GM23248 (cell line): Measurements from ENCODE around the gene PTCH2. TPM values are rescaled to one million over a fixed set of nuclear protein-coding genes. Genes with fewer than 3 reads are reported as not detected.

Experiments
- DNase-seq: peaks from one replicate; pipeline ENCODE4 v3.0.0-alpha.2; 2015
- H2AFZ ChIP-seq: fragments of 200-600 bp; sonication (generic); 2 replicates; pipeline ENCODE4 v1.6.1; 2016; ENCODE audit warnings: antibody characterized with exemption
- H3F3A ChIP-seq: fragments of 200-600 bp; sonication (generic); 2 replicates; pipeline ENCODE4 v1.6.1; 2016; ENCODE audit warnings: mild to moderate bottlenecking, antibody characterized with exemption, mixed run types; ENCODE audit not compliant: insufficient read depth
- H3K27ac ChIP-seq: fragments of 200-600 bp; sonication (generic); 2 replicates; pipeline ENCODE4 v1.5.1; 2016; ENCODE audit warnings: mild to moderate bottlenecking
- H3K27me3 ChIP-seq: fragments of 200-600 bp; sonication (generic); replicated peaks from 2 replicates; pipeline ENCODE4 v1.6.1; 2016; ENCODE audit warnings: mild to moderate bottlenecking; ENCODE audit not compliant: insufficient read depth
- H3K36me3 ChIP-seq: fragments of 200-600 bp; sonication (generic); 2 replicates; pipeline ENCODE4 v1.6.1; 2016; ENCODE audit warnings: low read depth, mild to moderate bottlenecking
- H3K4me1 ChIP-seq: fragments of 200-600 bp; sonication (generic); 2 replicates; pipeline ENCODE4 v1.6.1; 2016; ENCODE audit warnings: mild to moderate bottlenecking; ENCODE audit not compliant: insufficient read depth
- H3K4me2 ChIP-seq: fragments of 200-600 bp; sonication (generic); one replicate; pipeline ENCODE4 v1.6.1; 2016; ENCODE audit warnings: mild to moderate bottlenecking; ENCODE audit not compliant: unreplicated experiment
- H3K4me3 ChIP-seq: fragments of 200-600 bp; sonication (generic); 2 replicates; pipeline ENCODE4 v1.5.1; 2016; ENCODE audit warnings: mild to moderate bottlenecking
- H3K79me2 ChIP-seq: fragments of 200-600 bp; sonication (generic); 2 replicates; pipeline ENCODE4 v1.6.1; 2016; ENCODE audit warnings: mild to moderate bottlenecking; ENCODE audit not compliant: insufficient read depth
- H3K9ac ChIP-seq: fragments of 200-600 bp; sonication (generic); 2 replicates; pipeline ENCODE4 v1.6.1; 2016; ENCODE audit warnings: mild to moderate bottlenecking
- H3K9me2 ChIP-seq: fragments of 200-600 bp; sonication (generic); 2 replicates; pipeline ENCODE4 v1.6.1; 2016; ENCODE audit warnings: mixed run types, mild to moderate bottlenecking, moderate library complexity; ENCODE audit not compliant: insufficient read depth
- H3K9me3 ChIP-seq: fragments of 200-600 bp; sonication (generic); one replicate; pipeline ENCODE4 v1.6.1; 2017; ENCODE audit warnings: low read depth
- H4K20me1 ChIP-seq: fragments of 200-600 bp; sonication (generic); 2 replicates; pipeline ENCODE4 v1.6.0; 2016; ENCODE audit not compliant: insufficient read depth
- EZH2 ChIP-seq: fragments of 200-600 bp; sonication (generic); IDR thresholded peaks from 2 replicates; pipeline ENCODE4 v1.6.1; 2018; ENCODE audit warnings: antibody characterized with exemption, mild to moderate bottlenecking; ENCODE audit not compliant: insufficient read depth, poor library complexity, severe bottlenecking
- EZH2phosphoT487 ChIP-seq: fragments of 200-600 bp; sonication (generic); IDR thresholded peaks from 2 replicates; pipeline ENCODE4 v1.6.1; 2018; ENCODE audit warnings: antibody characterized with exemption, moderate library complexity, mild to moderate bottlenecking, low read depth; ENCODE audit not compliant: insufficient read depth
- WGBS, 2 experiments: methylation state at CpG; one replicate each; pipeline ENCODE4 v1.1.6; 2015 to 2017; ENCODE audit warnings: low lambda C conversion rate in 2 of 2, low coverage in 1 of 2; ENCODE audit errors: missing lambda C conversion rate in 2 of 2; 5-methylcytosine and 5-hydroxymethylcytosine counted together
- in situ Hi-C: fragments of 300-500 bp; cut with MboI; formaldehyde crosslinking; loops from 2 replicates; pipeline ENCODE4 v1.15.0; 2020
- polyA plus RNA-seq: library from polyadenylated mRNA; unstranded; fragments of >200 nt; fragmentation: Nextera tagmentation; extraction: Ambion mirVana; gene quantifications from 2 replicates; pipeline ENCODE4 v1.2.1, GENCODE V29; 2016
- total RNA-seq: library from RNA; depleted of rRNA; stranded (reverse); fragments of >200 nt; shearing (Covaris generic); gene quantifications from 2 replicates; pipeline ENCODE4 v1.2.3, GENCODE V29; 2014

The PTCH2 gene
- total and polyA plus RNA-seq, 2 experiments from 2014 or later = 0.05 to 0.11 TPM

- TF ChIP-seq EZH2phosphoT487 (no peak), EZH2 (no peak)
- in situ Hi-C loops = loop anchor here (10.0 to 25.0 kb wide), 2 partner anchors 170 to 478 kb away; no protein-coding TSS in a partner anchor
- 81% methylated on average over 7 of the region's 7 CpGs for WGBS, 2 experiments
These were observed 8.7 kb downstream of the PTCH2 start for GRCh38 chr1:44834328-44834727.

GRCh38 chr1:44832056-44832705 is 10.9 kb downstream of the PTCH2 start:
- in situ Hi-C loops = loop anchor here (10.0 to 25.0 kb wide), 2 partner anchors 173 to 480 kb away; no protein-coding TSS in a partner anchor
- H3K4me1 ChIP-seq = no peaks in the 10 kb centered on the region
- WGBS, 2 experiments = 78 to 79% methylated on average over 13 of the region's 13 CpGs
- no peaks in the 10 kb centered on the region for H3K9me3 ChIP-seq
- no peaks in the 10 kb centered on the region for H3K36me3 ChIP-seq
- H3K4me2 ChIP-seq = no peak overlapping the region
- H3K79me2 ChIP-seq = no peaks in the 10 kb centered on the region
- H3K27me3 ChIP-seq = no peaks in the 10 kb centered on the region
- no peaks in the 10 kb centered on the region for H3K9me2 ChIP-seq
- DNase-seq = no peak
- H3K4me3 ChIP-seq = no peak overlapping the region
- H3K9ac ChIP-seq = no peak overlapping the region
- no peak overlapping the region for H2AFZ ChIP-seq
- H4K20me1 ChIP-seq = no peaks in the 10 kb centered on the region
- no peaks in the 10 kb centered on the region for H3F3A ChIP-seq
- no peak overlapping the region for H3K27ac ChIP-seq
- TF ChIP-seq EZH2 (no peak), EZH2phosphoT487 (no peak)

More at GRCh38 chr1:44834328-44834727, 8.7 kb downstream of the PTCH2 start:
- H3K4me2 ChIP-seq = no peak overlapping the region
- H3K4me3 ChIP-seq = no peak overlapping the region
- H4K20me1 ChIP-seq = no peaks in the 10 kb centered on the region
- no peaks in the 10 kb centered on the region for H3F3A ChIP-seq
- H3K9me3 ChIP-seq = no peaks in the 10 kb centered on the region
- DNase-seq = no peak
- no peaks in the 10 kb centered on the region for H3K4me1 ChIP-seq
- no peaks in the 10 kb centered on the region for H3K27me3 ChIP-seq
- no peaks in the 10 kb centered on the region for H3K9me2 ChIP-seq
- H3K79me2 ChIP-seq = no peaks in the 10 kb centered on the region
- no peak overlapping the region for H3K27ac ChIP-seq
- no peak overlapping the region for H2AFZ ChIP-seq
- no peaks in the 10 kb centered on the region for H3K36me3 ChIP-seq
- H3K9ac ChIP-seq = no peak overlapping the region

GRCh38 chr1:44831516-44831915 is 11.5 kb downstream of the PTCH2 start:
- H3K9me3 ChIP-seq = no peaks in the 10 kb centered on the region
- no peaks in the 10 kb centered on the region for H3K79me2 ChIP-seq
- no peaks in the 10 kb centered on the region for H3K4me1 ChIP-seq
- H3K36me3 ChIP-seq = no peaks in the 10 kb centered on the region
- DNase-seq = no peak
- H3K4me3 ChIP-seq = no peak overlapping the region
- no peaks in the 10 kb centered on the region for H3K27me3 ChIP-seq
- no peaks in the 10 kb centered on the region for H4K20me1 ChIP-seq
- no peaks in the 10 kb centered on the region for H3F3A ChIP-seq
- TF ChIP-seq EZH2 (no peak), EZH2phosphoT487 (no peak)
- no peak overlapping the region for H2AFZ ChIP-seq
- no peaks in the 10 kb centered on the region for H3K9me2 ChIP-seq
- in situ Hi-C loops = loop anchor here (10.0 to 25.0 kb wide), 2 partner anchors 173 to 481 kb away; no protein-coding TSS in a partner anchor
- H3K4me2 ChIP-seq = no peak overlapping the region
- WGBS, 2 experiments = 53 to 56% methylated on average over 9 of the region's 9 CpGs
- no peak overlapping the region for H3K27ac ChIP-seq
- H3K9ac ChIP-seq = no peak overlapping the region

DNA sequence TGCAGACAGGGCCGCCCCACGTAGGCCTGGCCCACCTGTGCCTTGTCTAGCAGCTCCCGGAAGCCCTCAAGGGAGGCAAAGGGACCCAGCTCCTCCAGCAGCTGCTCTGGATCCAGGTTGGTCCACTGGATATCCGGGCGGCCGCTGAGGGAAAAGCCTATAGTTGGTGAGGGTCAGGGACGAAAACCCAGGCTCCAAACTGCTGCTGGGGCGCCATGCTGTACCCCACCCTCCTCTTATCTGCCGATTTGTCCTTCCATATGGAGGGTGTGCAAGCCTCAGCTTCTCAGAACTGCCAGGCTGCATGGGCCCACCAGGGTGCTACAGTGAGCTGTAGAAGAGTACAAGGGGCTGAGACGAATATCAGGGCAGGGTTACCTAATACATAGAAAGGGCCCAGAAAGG is 12.2 kb downstream of the PTCH2 start:
- no peaks in the 10 kb centered on the region for H3K9me2 ChIP-seq
- H3K4me1 ChIP-seq = no peaks in the 10 kb centered on the region
- in situ Hi-C loops = loop anchor here (10.0 to 25.0 kb wide), 2 partner anchors 174 to 481 kb away; no protein-coding TSS in a partner anchor
- H4K20me1 ChIP-seq = no peaks in the 10 kb centered on the region
- DNase-seq = no peak
- H2AFZ ChIP-seq = no peak overlapping the region
- no peak overlapping the region for H3K4me3 ChIP-seq
- H3K4me2 ChIP-seq = no peak overlapping the region
- no peaks in the 10 kb centered on the region for H3K79me2 ChIP-seq
- no peaks in the 10 kb centered on the region for H3F3A ChIP-seq
- no peak for TF ChIP-seq EZH2
- no peak for TF ChIP-seq EZH2phosphoT487
- no peak overlapping the region for H3K27ac ChIP-seq
- H3K36me3 ChIP-seq = no peaks in the 10 kb centered on the region
- H3K9ac ChIP-seq = no peak overlapping the region
- no peaks in the 10 kb centered on the region for H3K9me3 ChIP-seq
- 71 to 75% methylated on average over 10 of the region's 10 CpGs for WGBS, 2 experiments
- no peaks in the 10 kb centered on the region for H3K27me3 ChIP-seq
